GM21390 (cell line): ENCODE results near the gene SP2.

ENCODE experiments used
- ATAC-seq: cut with Tn5 transposase; IDR thresholded peaks from one replicate; pipeline ENCODE4 v1.9.1; 2021; ENCODE audit not compliant: unreplicated experiment

Gene SP2

DNA sequence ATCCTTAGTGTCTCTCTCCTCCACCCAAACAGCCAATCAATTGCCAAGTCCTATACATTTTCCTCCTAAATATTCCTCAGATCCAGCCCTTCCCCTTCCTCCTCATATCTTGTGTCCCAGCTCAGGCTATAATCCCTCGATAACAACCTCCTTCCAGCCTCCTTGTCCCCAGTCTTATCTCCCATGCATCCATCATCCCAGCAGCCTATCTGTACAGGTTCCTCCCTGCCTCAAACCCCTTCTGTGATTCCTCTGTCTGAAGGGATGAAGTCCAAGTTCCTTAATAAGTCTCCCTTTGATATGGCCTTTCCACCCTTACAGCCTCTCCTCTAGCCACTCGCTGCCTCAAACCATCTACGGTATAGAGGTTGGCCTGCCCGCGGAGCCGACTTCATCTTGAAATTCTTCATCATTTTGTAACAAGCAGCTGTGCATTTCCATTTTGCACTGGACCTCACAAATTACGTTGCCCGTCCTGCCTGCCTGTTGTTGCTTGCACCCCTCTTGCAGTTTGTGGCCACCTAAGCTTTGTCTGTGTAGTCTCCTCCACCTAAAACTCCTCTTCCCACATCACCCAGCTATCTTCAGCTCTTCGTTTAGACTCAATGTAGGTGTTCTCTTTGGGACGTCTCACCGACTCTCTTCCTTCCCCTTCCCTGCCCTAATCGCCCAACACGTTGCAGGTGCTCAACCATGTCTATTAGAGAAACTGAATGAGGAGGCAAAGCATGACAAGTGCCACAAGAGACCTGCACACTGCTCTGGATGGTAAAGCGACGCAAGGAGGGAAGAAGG, 74.1 kb downstream of the SP2 start:
- ATAC-seq = no peak

DNA sequence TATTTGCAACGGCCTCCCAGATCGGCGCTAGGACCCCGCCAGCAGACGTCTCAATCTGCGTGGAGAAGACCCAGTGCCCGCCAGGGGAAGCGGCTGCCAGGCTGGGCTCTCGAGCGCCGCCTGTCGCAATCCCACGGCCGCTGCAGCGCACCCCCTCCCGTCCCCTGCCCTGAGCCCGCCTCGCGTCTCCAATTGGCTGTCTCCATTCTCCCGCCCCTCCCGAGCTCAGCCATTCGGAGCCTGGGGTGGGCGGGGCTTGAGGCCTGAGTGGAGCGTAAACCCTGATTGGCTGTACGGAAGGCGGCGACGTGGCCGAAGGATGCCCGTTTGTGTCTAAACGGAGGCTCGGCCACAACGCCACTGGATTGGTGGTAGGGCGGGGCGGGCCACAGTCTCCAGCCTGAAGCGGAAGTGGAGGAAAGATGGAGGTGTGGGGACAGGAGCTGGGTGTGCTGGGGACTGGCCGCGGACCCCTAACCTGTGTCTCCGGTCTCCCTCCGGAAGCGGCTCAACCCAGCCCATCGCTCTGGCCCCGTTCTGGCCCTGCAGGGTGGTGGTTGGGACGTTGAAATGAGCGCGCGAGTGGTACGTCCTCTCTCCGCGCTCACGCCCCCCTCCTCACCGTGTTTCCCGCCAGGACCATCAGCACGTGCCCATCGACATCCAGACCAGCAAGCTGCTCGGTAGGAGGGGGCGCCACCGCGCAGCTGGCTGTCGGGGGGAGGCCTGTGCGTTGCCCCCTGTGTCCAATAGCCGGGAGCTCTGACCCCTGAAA, 74.9 kb downstream of the SP2 start, which contains the start of gene CDK5RAP3:
TSS of gene CDK5RAP3 (plus strand) at position 389 of the 775 bp plus-strand sequence. CDS start at position 423, 34 bp downstream.
- peak; percentile 92 for ATAC-seq

DNA sequence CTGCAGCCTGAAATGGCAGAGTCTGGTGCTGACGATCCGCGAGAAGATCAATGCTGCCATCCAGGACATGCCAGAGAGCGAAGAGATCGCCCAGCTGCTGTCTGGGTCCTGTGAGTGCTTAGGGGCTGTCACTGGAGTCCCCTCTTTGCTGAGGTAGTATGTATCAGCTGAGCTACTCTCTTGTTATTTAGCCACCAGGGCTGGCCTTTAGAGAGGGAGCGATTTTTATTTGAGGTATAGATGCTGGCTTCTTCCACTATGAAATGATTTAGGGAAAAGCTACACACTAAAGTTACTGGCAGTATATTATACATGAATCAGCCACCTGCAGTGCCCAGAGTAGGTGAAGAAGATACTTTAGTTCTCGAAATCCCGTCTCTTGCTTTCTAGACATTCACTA, 77.5 kb downstream of the SP2 start:
- ATAC-seq = no peak

GRCh38 chr17:47975189-47975822, 79.3 kb downstream of the SP2 start:
- no peak for ATAC-seq

DNA sequence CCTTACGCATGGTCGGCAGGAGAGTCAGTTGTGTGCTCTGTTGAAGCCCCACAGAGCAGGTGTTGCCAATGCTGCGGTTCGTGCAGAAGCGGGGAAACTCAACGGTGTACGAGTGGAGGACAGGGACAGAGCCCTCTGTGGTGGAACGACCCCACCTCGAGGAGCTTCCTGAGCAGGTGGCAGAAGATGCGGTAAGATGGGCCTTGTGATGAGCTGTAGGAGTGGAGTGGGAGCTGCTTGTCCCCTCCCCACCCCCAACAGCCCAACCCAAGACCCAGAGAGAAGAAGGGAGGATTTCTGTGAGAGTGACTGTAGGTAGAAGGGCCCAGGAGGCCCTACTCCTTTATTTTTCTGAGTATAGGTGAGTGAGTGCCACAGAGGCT, 79.8 kb downstream of the SP2 start:
- ATAC-seq = no peak

DNA sequence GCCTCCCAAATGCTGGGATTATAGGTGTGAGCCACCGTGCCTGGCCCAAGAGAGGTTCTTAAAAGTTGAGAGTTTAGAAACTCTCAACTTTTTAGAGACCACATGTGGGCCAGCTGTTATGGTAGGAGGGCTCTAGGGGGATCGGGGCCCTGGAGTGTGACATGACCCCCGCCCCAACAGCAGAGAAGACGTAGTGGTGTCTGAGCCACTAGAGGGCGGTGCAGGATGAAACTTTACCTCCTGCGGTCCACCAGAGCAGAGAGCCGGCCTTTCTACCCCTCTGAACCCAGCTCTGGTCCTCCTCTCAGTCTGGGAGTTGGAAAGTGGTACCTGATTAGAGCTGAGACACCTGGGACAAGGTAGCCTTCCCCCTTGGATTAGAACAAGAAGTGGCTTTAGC, 82.3 kb downstream of the SP2 start:
- ATAC-seq = no peak
